ENCODE data around the gene ADSS1.

ADSS1 gene

DNA sequence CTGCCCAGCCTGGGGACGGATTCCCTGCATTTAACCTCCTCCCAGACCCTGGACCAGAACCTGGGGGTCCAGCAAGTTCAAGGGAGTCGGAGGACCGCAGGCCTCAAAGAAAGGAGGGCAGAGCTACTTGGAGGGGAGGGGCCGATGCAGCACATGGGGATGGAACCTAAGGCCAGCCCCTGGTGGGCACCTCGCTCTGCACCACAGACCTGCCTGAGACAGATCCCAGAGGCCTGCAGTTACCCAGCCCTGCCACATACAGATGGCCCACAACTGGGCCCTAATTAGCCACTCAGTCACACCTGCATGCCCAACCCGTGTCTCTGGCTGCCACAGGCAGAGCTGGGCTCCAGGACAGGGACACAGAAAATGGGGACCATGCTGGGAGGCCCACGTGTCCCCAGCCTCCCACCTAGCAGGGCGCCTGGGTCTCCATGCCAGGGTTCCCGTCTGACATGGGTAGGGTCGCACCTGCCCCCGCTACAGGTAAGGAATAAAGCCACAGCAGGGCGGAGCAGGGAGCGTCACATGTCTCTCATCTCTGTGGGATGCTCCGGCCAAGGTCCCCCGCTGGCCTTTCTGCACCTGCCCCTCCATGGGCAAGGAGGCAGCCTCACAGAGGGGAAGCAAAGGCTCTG, 54.8 kb downstream of the ADSS1 start:
- H3K4me3 ChIP-seq (ENCODE audit: low read depth, low read length): no peak overlapping the region

DNA sequence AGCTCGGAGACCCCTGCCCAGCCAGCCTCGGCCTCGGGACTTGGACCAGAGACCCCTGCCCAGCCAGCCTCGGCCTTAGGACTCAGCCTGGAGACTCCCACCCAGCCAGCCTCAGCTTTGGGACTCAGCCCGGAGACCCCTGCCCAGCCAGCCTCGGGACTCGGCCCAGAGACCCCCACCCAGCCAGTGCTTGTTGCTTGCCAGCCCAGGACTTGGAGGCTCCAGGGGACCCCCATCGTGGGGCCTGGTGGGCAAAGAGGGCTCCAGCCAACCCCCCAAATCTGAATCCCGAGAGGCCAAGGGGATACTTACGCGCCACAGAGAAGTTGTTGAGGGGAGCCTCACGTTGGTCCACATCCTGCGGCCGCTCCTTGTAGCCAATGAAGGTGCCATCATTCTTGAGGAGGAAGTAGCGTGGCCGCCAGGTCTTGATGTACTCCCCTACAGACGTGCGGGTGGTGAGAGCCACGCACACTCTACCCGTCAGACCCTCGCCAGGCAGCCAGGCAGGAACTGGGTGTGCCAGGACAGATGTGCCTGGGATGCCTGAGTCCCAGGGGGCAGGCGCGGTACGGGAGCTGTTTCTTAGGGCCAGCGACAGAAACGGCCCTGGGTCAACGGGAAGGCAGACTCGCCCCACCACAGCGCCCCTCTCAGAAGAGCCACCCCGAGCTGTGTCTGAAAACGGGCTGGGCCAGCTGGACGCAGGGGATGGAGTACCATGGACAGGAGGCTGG, 55.9 kb downstream of the ADSS1 start:
- H3K4me3 ChIP-seq (ENCODE audit: low read depth, low read length): no peak overlapping the region

DNA sequence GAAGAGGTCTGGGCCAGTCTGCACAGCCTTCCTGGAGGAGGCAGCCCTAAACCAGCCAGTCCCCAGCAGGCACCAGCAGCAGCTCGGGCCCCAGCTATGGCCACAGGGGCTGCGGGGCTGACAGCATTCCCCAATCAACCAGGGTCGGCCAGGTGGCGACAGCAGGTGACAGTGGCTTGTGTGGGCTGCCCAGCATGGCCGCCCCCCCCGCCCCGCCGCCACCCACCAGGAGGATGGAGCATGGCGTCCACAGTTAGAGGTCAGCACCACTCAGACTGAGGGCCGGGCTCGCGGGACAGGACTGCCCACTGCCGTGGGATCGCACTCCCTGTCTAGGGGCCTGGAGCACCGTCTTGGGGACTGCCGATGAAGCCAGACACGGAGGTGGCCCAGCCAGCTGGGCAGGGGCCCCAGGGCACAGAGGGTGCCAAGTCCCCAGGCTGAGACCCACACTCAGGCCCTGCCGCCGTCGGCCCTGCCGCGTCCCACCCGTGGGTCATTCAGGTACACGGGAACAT, 56.5 kb downstream of the ADSS1 start:
- no peak overlapping the region for H3K4me3 ChIP-seq (ENCODE audit: low read depth, low read length)

DNA sequence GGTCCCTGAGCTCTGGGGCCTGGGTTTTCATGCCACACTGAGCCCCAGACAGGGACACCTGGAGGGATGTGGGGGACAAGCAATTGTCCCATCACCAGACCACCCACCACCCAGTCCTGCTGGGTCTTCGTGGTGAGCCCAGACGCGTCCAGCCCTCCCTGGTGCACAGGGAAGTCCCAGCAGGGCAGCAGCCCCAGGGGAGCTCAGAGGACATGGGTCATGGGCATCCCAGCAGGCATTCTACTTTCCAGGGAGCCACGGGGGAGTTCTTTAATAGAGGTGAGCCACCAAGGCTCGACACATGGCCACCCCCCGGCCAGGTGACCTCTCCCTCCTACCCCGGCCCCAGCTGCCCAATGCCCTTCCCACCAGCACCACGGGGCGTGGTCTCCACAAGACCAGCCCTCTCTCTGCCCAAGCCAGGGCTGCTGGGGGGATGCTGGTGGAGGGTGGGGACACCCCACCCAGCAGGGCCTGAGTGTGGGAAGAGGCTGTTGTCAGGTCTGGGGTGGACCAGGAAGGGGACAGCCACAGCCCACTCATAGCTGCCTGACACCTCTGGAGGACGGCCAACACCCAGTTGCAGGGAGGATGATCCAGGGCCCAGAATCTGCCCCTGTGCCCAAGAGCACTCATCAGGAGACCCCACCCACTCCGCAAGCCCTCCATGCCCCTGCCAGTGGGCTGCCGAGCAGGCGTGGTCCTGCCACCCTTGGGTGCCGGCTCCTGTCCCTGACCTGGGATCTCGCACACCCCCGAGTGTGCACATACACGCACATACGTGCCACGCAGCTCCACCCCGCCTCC, 57.4 kb downstream of the ADSS1 start:
- no peak overlapping the region for H3K4me3 ChIP-seq (ENCODE audit: low read depth, low read length)

DNA sequence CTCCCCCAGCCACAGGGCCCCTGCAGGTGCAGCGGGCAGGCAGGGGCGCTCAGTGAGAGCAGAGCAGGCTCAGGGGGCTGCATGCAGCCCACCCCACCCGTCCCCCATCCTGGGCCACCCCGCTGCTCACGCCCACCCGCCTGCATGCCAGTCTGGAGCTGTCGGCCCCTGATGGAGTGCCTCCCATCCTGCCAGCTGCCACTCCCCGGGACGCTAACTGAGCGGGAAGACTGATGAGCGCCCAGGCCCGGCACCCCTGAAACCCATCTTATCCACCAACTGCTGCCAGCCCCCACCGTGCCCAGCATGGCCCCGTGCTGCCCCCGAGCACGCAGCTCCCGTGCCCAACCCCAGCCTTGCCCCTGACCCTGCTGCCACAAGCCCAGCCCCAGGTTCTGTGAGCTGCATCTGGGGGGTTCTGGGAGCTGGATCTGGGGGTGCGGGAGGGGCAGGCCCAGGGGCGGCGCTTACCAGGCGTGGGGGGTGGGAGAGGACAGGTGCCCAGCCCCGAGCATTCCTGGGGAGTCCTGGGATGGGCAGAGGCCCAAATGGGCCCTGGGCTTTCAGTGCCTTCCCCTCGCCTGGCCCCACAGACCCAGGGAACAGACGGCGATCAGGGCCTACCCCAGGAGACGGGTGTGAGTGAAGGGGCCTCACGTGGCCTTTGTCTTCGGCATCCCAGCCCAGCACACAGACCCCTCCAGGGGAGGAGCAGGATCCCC, 58.2 kb downstream of the ADSS1 start:
- no peak overlapping the region for H3K4me3 ChIP-seq (ENCODE audit: low read depth, low read length)

DNA sequence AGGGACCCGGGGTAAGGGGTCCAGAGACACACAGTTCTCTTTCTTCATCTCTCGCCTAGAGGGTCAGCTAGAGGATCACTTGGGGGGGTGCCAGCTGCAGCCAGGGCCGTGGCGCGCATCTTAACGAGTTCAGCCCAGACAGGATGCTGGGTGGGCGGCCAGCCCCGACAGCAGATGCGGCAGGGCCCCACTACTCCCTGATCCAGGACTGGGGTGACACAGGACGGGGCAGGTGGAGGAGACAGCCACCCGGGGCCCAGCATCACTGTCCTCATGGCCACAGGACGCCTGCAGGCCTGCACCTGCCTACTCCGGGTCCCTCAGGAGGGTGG, 58.7 kb downstream of the ADSS1 start:
- H3K4me3 ChIP-seq (ENCODE audit: low read depth, low read length): no peak overlapping the region

DNA sequence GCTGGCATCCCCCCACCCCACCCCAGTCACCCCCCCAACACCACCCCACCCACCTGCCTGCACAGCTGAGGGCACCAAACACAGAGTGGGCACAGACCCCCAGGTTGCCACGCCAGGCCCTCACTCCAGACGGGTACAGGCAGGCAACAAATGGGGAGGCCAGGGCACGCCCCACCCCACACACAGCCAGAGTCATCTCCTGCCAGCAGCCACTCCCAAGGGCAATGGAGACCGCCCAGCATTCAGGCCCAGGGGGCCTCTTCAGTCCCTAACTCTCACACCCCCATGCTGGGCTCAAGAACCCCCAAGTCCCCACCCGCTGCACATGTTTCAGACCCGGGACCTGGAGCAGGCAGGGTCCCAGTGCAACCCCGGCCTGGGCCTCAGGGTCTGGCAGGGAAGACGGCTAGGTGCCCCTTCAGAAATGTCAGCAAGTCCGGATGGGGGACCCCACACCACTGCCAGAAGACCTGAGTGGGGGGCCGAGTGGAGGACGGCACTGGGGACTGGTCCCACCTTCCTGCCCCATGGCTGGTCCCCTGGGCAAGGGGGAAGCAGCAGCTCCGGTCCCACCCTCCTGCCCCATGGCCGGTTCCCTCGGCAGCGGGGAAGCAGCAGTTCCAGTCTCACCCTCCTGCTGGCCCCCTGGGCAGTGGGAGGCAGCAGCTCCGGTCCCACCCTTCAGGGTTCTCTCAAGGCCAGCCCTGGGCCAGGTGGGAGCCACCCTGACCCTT, 59.6 kb downstream of the ADSS1 start:
- H3K4me3 ChIP-seq (ENCODE audit: low read depth, low read length): no peak overlapping the region

DNA sequence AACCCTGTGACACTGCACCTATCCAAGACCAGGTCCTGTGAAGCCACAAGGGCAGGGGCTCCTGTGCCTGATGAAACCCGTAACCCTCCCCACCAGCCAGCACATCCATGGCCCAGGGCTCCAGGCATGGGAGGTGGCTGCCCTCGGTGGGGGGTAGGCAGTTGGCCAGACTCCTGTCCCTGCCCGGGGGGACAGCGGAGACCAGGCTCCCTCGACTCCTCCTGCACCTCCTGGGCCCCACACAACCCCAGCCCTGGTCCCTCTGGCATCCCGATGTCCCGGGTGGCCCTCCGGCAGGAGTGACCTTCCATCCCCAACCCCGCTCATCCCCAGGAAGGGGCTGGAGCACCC, 60.2 kb downstream of the ADSS1 start:
- H3K4me3 ChIP-seq (ENCODE audit: low read depth, low read length): no peak overlapping the region

DNA sequence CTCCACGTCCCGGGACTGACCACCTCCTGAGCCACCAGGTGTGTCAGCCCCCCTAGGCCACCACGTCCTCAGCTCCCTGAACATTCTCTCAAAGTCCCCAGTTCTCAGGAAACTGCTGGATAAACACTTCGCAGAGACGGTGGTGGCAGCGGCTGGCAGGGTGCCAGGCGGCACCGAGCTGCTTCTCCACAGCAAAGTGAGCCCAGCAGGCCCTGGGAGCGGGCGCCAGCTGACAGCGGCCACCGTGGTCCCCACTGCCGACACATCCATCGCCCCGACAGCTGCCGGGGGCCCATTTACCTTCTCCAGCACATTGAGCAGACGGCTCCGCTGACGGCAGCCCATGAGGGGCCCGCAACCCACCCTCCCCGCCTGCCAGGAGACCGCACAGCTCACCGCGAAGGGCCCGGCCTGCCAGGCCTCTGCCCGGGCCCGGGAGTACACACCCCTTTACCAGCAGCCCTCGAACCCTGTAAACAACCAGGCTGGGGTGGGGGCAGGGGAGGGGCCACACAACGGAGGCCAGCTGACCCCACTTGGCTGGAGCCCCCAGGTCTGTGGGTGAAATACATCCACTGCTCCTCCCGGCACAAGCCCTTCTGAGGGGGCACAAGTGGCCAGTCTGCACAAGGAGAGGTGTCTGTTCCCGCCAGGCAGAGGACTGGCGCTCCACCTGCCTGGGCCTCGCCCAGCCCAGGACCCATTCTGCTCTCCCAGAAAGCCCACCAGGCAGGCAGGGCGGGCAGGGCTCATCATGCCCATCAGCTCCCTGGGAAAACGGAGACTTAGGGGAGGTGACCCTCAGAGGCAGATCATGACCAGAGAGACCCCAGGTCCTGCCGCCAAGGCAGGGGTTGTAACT, 61.0 kb downstream of the ADSS1 start:
- H3K4me3 ChIP-seq (ENCODE audit: low read depth, low read length): no peak overlapping the region

DNA sequence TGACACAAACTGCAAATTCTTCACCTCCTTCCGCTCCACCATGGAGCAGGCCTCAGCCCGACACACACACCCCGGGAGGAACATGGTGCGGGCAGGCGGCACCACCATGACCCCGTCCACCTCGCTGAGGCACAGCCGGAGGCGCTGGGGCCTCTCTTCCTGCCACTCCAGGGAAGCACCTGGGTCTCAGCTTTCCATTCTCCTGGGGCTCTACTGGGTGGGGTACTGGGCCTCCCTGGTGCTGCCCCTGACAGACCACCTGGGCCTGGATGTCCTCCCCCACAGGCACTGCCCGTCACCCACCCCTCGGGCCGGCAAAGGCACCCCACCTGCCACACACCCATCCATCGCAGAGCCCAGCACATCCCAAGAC, 61.7 kb downstream of the ADSS1 start:
- no peak overlapping the region for H3K4me3 ChIP-seq (ENCODE audit: low read depth, low read length)

DNA sequence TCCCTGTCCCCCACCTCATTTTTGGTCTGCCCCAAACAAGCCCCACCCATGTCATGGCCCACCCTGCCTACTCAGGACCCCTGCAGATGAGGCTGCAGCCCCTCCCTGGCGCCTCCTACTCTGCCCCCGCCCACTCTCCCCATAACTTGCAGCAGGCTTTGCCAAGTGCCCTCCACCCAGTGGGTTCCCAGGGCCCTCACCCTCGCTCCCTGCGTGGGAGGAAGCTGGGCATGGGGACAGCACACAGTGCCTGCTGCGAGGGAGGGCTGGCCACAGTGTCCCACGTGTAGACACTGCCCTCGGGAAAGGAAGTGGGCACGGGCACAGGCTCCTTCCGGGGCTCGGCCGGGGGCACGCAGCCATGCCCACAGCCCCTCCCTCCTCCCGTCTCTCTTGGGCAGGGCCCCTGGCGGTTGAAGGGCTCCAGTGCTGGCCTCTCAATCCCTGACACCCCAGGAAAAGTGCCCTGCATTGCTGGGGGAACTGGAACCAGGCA, 62.1 kb downstream of the ADSS1 start:
- no peak overlapping the region for H3K4me3 ChIP-seq (ENCODE audit: low read depth, low read length)

DNA sequence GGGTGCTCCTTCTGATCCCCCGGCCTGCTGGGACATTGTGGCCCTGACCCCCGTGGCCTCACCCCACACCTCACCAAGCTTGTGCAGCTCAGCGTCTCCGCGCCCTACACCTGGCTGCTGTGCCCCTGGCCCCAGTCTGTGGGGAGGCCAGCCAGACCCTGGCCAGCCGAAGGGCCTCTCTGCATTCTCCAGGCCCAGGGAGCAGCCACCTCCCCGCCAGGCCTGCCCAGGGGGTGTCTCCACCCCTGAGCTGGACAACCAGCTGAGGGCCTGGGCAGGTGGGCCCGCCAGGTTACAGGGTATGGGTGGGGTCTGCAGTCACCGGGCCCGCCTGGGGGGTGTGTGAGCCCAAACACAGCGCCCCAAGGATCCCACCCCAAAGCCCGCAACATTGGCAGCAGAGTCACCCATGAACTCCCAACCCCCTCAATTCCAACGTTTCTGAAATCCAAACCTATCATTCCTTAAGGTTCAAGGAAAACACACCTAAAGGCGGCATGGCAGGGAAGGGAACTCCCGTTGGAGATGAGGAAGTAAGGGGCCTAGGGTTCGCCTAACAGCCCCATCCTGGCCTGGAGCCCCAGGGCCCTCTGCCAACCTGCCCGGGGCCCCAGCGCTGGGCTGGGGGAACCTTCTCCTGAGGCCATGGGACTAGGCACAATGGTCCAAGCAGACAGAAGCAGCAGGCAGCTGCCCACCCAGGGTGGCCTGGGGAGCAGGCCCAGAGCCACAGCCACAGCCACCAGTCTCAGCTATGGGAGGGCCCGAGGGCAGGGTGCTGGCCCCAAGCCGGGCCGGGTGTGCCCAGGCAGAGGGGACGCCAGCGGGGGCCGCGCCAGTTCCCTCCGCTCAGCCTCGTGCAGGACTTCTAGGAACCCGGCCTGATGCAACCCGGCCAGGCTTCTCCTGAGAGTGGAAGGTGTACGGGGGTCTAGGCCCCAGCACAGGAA, 63.0 kb downstream of the ADSS1 start:
- H3K4me3 ChIP-seq (ENCODE audit: low read depth, low read length): no peak overlapping the region

DNA sequence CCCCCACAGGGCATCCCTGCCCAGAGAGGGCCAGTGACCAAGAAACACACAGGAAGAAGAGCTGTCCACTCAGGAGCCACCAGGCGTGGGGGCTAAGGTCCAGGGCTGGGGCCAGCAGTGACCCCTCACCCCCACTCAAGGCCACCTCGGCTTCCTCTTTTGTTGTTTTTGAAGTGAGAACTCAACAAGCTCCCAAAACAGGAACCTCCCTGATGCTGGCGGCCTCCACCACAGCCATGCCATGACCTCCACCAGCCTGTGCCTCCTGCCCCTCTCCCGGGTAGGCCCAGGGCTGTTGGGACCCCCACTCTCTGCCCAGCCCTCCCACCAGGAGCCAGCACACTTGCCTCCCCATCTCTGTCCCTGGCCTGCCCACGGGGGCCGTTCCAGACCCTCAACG, 63.7 kb downstream of the ADSS1 start:
- H3K4me3 ChIP-seq (ENCODE audit: low read depth, low read length): no peak overlapping the region

DNA sequence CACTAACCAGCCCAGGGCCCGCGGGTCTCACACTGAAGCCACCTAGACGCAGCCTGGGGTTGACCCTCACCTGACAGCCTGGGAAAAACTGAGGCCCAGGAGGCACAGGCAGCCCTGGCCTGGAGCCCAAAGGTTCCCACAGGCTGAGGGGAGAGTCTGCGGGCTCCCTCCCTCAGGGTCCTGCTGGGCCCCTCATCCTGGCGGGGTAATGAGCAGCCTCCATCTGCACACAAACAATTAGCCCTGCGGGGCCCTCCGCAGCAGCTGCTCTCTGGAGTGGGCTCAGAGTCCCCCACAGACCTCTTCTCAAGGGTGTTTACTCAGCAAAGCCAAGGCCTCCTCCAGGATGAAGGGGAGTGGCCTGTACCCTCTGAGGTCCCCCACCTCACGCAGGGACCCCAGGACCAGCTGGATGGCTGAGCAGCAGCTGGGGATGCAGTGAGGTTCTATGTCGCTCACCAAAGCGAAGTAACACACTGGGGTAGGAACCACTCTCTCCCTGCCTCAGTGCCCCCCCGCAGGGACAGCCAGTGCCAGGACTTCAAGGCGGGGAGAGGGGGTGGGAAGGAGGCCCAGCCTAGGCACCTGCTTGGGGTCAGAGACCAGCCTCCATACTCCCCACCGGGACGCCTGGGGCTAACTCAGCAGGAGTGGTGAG, 64.3 kb downstream of the ADSS1 start:
- H3K4me3 ChIP-seq (ENCODE audit: low read depth, low read length): no peak overlapping the region

DNA sequence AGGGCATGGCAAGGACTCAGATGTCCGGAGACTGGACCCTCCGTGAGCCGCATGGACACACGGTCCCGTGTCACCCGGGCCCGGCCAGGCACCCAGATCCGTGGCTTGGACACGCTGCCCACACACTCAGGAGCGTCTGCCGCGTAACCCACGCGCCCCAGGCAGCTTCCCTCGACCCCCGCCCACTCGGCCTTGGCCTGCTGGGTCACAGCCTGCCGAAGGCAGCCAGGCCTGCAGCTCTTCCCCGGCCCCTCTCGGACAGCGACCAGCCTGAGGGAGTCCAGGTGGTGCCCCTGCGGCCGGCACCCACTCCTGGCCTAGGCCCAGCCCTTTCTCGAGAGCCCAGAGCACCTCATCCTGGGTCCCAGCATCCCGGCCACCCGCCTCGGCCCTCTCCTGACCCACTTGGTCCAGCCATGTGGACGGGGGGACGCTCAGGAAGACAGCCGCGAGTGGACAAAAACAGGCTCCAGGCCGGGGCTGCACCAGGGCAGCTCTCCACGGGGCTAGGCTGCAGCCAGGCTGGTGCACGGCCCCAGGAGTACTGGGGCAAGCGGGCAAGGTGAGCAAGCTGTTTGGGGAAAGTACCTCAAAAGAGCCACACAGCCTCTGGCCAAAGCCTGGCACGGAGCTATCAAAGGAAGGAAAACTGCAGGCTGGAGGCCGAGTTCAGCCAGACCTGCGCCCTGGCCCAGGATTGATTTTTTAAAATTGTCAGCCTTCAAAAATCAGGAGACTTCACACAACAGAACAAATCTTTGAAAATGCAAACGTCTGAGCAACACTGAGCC, 65.0 kb downstream of the ADSS1 start:
- H3K4me3 ChIP-seq (ENCODE audit: low read depth, low read length): no peak overlapping the region

DNA sequence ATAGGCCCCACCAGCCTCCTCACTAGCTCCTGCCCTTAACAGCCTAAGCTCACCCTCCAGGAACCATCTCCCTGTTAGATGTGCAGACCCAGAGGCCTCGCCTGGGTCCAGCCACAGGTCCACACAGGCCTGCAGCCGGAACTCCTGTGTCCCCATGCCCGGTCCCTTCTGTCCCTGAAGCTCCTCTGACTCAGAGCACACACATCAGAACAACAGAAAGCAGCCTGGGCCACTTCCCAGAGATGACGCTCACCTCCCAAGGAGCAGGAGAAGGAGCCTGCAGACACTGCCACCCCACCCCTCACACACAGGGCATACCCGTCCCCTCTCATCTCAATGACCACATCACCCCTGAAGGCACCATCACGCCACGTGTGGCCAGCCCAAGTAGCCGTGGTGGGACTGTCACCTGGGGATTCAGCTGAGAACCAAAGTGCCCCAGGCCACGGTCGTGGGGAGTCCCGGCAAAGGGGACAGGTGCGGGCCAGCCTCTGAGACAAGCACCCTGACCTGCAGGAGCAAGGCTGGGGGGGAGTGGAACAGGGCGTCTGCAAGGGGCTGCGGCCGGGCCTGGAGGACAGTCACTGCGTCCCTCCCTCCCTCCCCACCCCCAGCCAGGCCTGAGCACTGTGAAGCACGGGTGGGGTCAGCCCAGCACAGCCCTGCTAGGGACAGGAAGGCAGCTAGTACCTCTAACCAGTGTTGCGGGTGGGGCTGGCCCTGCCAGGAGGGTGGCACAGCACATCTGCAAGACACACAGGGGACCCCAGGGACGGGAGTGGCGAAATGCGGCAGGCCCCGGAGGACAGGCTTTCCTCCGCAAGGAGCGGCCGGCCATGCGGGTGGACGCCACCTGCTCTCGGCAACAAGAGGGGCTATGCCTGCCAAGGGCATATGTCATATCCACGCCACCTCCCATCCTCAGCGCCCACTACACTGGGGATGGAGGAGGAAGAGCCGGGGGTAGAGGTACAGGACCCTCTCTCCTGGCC, 66.0 kb downstream of the ADSS1 start:
- no peak overlapping the region for H3K4me3 ChIP-seq (ENCODE audit: low read depth, low read length)

All from iPS-11a (cell line).